HG03045 (cell line): ENCODE data around the gene DNAH14.

ENCODE experiments used
- ATAC-seq: cut with Tn5 transposase; IDR thresholded peaks from one replicate; pipeline ENCODE4 v1.9.1; 2021; ENCODE audit warnings: mild to moderate bottlenecking, moderate library complexity; ENCODE audit not compliant: unreplicated experiment

The DNAH14 gene

GRCh38 chr1:225423518-225423855 is 494.0 kb downstream of the DNAH14 start:
- ATAC-seq: no peak

- ATAC-seq: no peak
Measured at GRCh38 chr1:225424562-225425200, 495.2 kb downstream of the DNAH14 start.

DNA sequence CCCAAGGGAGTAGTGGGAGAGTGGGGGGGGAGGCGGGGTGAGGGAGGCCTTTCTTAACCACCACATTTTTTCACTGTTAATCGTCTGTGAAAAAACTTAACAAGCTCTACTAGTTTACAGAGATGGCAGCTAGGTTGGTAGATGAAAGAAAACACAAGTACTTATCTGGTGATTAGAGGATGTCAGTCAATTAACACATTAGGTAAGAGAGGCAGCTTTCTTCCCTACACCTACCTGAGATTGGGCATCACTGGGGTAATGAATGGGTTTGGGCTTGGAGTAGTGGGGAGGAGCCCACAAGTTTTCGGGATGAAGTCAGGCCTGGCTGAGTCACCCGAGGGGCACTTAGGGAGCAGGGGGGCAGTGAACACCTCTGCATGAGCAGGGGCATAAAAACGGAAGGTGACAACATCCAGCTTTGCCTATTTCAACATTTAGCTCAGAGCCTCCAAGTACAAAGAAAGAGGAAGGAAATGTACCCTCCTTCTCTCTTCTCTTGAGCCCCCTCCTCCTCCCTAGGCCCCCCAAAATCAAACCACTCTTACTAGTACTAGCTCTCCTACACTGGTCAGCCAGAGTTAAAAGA is 495.8 kb downstream of the DNAH14 start:
- no peak for ATAC-seq

DNA sequence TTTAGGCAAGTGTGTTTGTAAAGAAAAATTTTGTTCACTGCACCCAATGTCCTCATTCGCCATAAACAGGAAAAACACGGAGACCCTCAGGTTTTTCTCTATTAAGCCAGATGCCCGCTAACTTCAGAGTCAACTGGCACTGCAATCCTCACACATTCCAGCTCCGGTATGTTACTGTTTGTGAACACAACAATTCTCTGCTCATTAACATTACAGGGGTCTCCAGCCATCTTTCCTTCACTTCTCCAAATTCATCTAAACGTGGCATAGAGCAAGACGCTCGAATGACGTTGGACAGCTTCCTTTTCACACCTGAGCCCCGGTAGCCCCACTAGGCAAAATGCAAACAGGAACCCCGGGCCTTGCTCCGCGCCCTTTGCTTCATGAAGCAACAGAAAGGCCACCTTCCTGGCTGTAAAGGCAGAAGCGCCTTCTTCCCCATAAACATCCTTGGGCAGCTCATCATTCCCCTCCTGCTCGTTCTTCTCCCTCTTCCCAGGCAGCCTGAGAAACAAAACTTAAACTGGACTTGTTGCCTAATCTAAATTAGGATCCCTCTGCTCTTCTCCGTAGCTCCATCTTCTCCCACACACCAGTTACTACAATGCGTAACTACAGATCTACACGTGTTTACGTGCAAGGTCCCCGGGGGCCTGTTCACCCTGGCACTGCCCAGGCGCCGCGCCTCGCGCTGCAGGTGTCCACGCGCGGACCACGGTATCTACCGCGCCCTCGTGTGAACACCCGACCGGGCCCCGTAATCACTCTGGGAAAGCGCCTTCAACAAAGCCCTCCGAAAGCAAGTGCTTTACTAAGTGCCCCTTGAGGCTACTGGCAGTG is 497.1 kb downstream of the DNAH14 start:
- no peak for ATAC-seq

- peak; percentile 38 for ATAC-seq
Measured at GRCh38 chr1:225427235-225428067, 498.0 kb downstream of the DNAH14 start, which contains the start of gene LBR. Gene LBR (minus strand): TSS chr1:225428038. CDS start chr1:225424075, 3,963 bp downstream.

GRCh38 chr1:225428068-225428880 is 498.8 kb downstream of the DNAH14 start:
- peak; percentile 93 for ATAC-seq

DNA sequence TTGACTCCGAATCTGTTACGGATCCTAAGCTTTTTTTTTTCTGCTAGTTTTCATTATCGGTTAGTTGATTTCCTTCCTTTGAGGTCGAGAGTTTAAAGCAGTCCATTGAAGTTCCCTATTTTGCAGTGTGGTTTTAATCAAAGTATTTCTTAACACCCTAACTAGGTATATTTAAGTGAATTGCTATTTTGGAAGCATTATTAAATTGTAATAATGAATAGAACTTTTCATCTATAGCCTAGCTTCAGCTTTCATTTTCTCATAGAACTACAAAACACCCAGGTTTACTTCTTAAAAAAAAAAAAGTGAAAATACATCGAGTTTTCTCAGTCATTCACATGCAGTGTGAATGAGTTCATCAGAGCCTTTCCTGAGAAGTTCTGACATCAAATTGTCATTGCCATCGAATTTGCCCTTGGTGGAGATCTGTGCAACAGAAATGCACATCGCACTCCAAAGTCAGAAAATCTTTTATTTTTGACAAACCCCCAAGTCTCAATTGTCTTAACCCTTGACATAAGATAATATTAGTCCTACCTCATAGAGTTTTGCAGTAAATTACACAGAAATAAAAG is 499.5 kb downstream of the DNAH14 start:
- no peak for ATAC-seq

GRCh38 chr1:225430301-225430700 is 500.8 kb downstream of the DNAH14 start:
- ATAC-seq: no peak

GRCh38 chr1:225431081-225431863 is 501.8 kb downstream of the DNAH14 start:
- ATAC-seq: no peak

- ATAC-seq: no peak
Measured at GRCh38 chr1:225434046-225434445, 504.6 kb downstream of the DNAH14 start.

DNA sequence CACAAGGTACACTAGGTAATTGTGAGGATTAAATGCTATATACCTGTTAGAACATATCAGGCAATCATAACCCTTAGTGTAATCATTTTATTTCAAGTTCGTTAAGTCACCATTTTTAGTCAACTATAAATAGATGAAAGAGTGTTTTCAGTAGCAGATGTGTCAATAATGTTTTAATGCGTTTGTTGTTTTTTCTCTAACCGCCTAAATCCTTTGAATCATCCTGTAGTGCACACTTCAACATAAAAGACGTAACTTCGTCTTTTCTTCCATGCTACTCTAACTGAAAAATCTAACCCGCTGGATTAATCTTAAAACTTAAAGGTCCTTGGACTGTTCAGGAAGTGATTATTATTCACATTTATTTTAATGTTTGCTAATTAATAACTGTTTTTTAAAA is 505.6 kb downstream of the DNAH14 start:
- no peak for ATAC-seq

DNA sequence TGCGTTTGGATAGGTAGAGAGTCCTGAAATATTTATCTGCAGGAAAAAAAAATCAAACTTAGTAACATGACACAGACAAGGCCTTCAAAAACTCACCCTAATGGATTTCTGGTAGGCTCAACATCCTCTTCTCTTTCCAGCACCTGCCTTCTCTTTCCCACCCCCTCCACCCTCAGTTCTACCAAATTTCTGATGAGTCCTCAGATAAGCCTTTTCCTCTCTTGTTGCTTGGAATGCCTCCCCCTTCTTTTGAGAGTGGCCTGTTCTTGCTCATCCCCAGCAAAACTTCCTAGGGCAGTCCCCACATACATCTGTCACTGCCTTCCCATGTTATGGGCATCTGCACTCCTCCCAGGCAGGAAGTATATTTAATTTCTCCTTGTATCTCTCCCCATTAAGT is 506.0 kb downstream of the DNAH14 start:
- peak; percentile 21 for ATAC-seq

GRCh38 chr1:225435957-225436392 is 506.5 kb downstream of the DNAH14 start:
- peak; percentile 65 for ATAC-seq

DNA sequence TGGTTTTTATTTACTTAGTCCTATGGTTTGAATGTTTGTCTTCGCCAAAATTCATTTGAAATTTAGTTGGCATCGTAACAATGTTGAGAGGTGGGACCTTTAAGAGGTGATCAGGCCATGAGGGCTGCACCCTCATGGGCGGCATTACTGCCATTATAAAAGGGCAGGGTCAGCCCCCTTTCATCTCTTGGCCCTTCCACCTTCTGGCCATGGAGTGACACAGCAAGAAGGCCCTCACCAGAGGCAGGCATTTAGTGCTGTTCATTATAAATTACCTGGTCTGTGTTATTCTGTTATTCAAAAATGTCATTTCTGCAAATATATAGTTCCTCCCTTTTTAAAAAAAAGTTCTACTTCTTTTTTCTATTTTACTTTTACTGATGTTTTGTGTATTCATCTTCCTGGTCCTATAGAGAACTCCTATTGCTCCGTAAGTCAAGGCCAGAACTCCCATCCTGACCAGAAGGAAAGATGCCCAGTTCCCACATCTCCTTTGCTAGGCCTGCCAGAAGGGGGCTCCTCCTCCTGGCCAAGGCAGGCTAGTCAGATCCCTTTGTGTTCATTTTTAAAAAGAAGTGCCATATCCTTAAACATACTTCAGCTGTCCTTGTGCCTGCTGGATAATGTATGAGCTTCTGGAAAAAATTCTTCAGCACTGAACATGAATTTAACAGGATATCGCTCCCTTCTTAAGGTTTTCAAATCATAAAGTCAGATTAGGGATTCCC is 508.4 kb downstream of the DNAH14 start:
- no peak for ATAC-seq

- no peak for ATAC-seq
Measured at GRCh38 chr1:225440380-225441221, 511.1 kb downstream of the DNAH14 start.

- peak; percentile 36 for ATAC-seq
Measured at GRCh38 chr1:225441314-225442122, 512.0 kb downstream of the DNAH14 start.

DNA sequence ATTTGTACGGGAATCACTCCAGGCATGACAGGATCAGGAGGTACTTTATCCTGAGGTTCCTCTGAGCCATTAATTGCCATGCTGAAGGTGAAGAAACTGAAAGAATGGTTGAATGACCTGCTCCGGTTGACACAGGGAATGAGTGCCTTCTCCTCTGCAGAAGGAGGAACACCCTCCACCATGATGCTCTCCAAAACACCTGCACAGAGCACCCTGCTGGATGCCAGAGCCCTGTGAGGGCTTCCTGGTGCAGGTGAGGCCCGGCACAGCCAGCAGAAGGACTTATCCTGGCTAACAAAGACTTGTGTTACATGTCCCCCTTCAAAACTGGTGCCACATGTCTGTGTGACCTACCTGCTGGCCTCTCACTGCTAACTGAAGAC is 512.6 kb downstream of the DNAH14 start:
- no peak for ATAC-seq
